A549 (cell line): ENCODE results near the gene CCDC71. TPM values are rescaled to one million over a fixed set of nuclear protein-coding genes. Genes with fewer than 3 reads are reported as not detected.

Experiments
- ATAC-seq, 2 experiments: fragments of 200-7000 bp in 1 of 2; fragments of >200 bp in 1 of 2; cut with Nextera tagmentation in 1 of 2; cut with Tn5 transposase in 1 of 2; 3 replicates each; pipeline versions ENCODE4 v1.8.0 to v1.9.1; 2018 to 2020; ENCODE audit warnings: mild to moderate bottlenecking in 1 of 2, moderate library complexity in 1 of 2
- CTCF ChIA-PET: fragments of 300-600 bp; sonication (Branson Sonifier 250); formaldehyde crosslinking; extraction: SDS; loops from one replicate; lab custom pipeline; 2021; ENCODE audit warnings: antibody characterized with exemption, inconsistent platforms; lab: Yijun Ruan, JAX
- POLR2A ChIA-PET: fragments of 350-600 bp; formaldehyde crosslinking; extraction: SDS; loops from one replicate; lab custom pipeline; 2021; ENCODE audit warnings: antibody characterized with exemption, inconsistent platforms; lab: Yijun Ruan, JAX
- DNase-seq, 2 experiments: peaks; one replicate each; pipeline versions ENCODE4 v3.0.0 to v3.0.0-alpha.2; 2011 to 2016; ENCODE audit warnings: low read depth in 1 of 2, low spot score in 1 of 2
- FAIRE-seq: peaks from 2 replicates; lab custom pipeline; 2011; peaks lifted over from hg19 to GRCh38; lab: Jason Lieb, UNC
- H3K27ac ChIP-seq, 2 experiments: fragments of >200 bp; sonication (Bioruptor Twin); formaldehyde crosslinking; 3 replicates each; pipeline ENCODE4 v1.5.1; 2016 to 2017
- H3K4me1 ChIP-seq: fragments of >200 bp; sonication (Bioruptor Twin); formaldehyde crosslinking; 3 replicates; pipeline ENCODE4 v1.6.1; 2016
- H3K4me2 ChIP-seq: fragments of >200 bp; sonication (Bioruptor Twin); formaldehyde crosslinking; 3 replicates; pipeline ENCODE4 v1.6.1; 2016
- H3K4me3 ChIP-seq: fragments of >200 bp; sonication (Bioruptor Twin); formaldehyde crosslinking; 3 replicates; pipeline ENCODE4 v1.5.1; 2016
- H3K9me3 ChIP-seq: fragments of >200 bp; sonication (Bioruptor Twin); formaldehyde crosslinking; 3 replicates; pipeline ENCODE4 v1.6.1; 2016
- CBX2 ChIP-seq: fragments of 200-600 bp; sonication (generic); IDR thresholded peaks from 2 replicates; pipeline ENCODE4 v1.6.1; 2016; ENCODE audit warnings: low read depth, mild to moderate bottlenecking, borderline replicate concordance
- CHD4 ChIP-seq: fragments of 200-600 bp; sonication (generic); IDR thresholded peaks from 2 replicates; pipeline ENCODE4 v1.6.1; 2016; ENCODE audit warnings: antibody characterized with exemption, mild to moderate bottlenecking, borderline replicate concordance
- ESRRA ChIP-seq: fragments of 150-350 bp; IDR thresholded peaks from 2 replicates; pipeline ENCODE4 v1.6.1; 2014; ENCODE audit warnings: mild to moderate bottlenecking, low read length, borderline replicate concordance
- GATA3 ChIP-seq: IDR thresholded peaks from 2 replicates; pipeline ENCODE4 v1.6.1; 2012; ENCODE audit warnings: borderline replicate concordance
- HDAC2 ChIP-seq: fragments of 200-600 bp; sonication (generic); IDR thresholded peaks from 2 replicates; pipeline ENCODE4 v1.6.1; 2016
- HOXB13 ChIP-seq: fragments of 250-450 bp; sonication (Bioruptor Pico); IDR thresholded peaks from 2 replicates; pipeline ENCODE4 v1.5.0; 2020; ENCODE audit warnings: low read depth, mild to moderate bottlenecking, moderate library complexity
- HOXB5 ChIP-seq: fragments of 250-450 bp; sonication (Bioruptor Pico); IDR thresholded peaks from 2 replicates; pipeline ENCODE4 v1.5.0; 2020; ENCODE audit warnings: mild to moderate bottlenecking, moderate library complexity
- JUNB ChIP-seq: fragments of >200 bp; sonication (Bioruptor Twin); formaldehyde crosslinking; IDR thresholded peaks from 2 replicates; pipeline ENCODE4 v1.6.1; 2016
- MAFK ChIP-seq: fragments of 450-650 bp; IDR thresholded peaks from 2 replicates; pipeline ENCODE4 v1.6.1; 2014; ENCODE audit not compliant: partially characterized antibody
- MYC ChIP-seq: IDR thresholded peaks from 2 replicates; pipeline ENCODE4 v1.6.1; 2012; ENCODE audit warnings: mild to moderate bottlenecking, inconsistent platforms, low read length, improper control_type of control experiment, borderline replicate concordance
- PBX3 ChIP-seq: IDR thresholded peaks from 2 replicates; pipeline ENCODE4 v1.6.1; 2012
- PHF8 ChIP-seq: fragments of 200-600 bp; sonication (generic); IDR thresholded peaks from 2 replicates; pipeline ENCODE4 v1.6.1; 2016; ENCODE audit warnings: low read depth, mild to moderate bottlenecking, antibody characterized with exemption, moderate library complexity, borderline replicate concordance
- POLR2AphosphoS2 ChIP-seq: conservative IDR thresholded peaks from 2 replicates; pipeline ENCODE4 v1.6.1; 2012; ENCODE audit warnings: low read length, improper control_type of control experiment, inconsistent platforms
- RAD21 ChIP-seq, 2 experiments: fragments of >200 bp in 1 of 2; sonication (Bioruptor Twin) in 1 of 2; formaldehyde crosslinking in 1 of 2; IDR thresholded peaks in 1 of 2; conservative IDR thresholded peaks in 1 of 2; 2 replicates in 1 of 2; 3 replicates in 1 of 2; pipeline ENCODE4 v1.6.1; 2012 to 2018; ENCODE audit warnings: inconsistent platforms in 1 of 2
- RCOR1 ChIP-seq: fragments of 150-350 bp; IDR thresholded peaks from 2 replicates; pipeline ENCODE4 v1.6.1; 2014; ENCODE audit warnings: antibody characterized with exemption, low read length, low read depth
- REST ChIP-seq: fragments of 200-600 bp; sonication (generic); IDR thresholded peaks from 2 replicates; pipeline ENCODE4 v1.6.1; 2016; ENCODE audit warnings: antibody characterized with exemption, mild to moderate bottlenecking, moderate library complexity
- TFCP2L1 ChIP-seq: fragments of 250-450 bp; sonication (Bioruptor Pico); IDR thresholded peaks from 2 replicates; pipeline ENCODE4 v1.5.0; 2021; ENCODE audit warnings: mild to moderate bottlenecking
- TP53 ChIP-seq: fragments of 250-450 bp; sonication (Bioruptor Pico); IDR thresholded peaks from 2 replicates; pipeline ENCODE4 v1.5.0; 2021; ENCODE audit warnings: mild to moderate bottlenecking, moderate library complexity
- USF2 ChIP-seq: fragments of 450-650 bp; IDR thresholded peaks from 2 replicates; pipeline ENCODE4 v1.6.1; 2014; ENCODE audit warnings: antibody characterized with exemption
- ZFP36 ChIP-seq: fragments of 450-650 bp; IDR thresholded peaks from 2 replicates; pipeline ENCODE4 v1.6.1; 2014; ENCODE audit warnings: borderline replicate concordance; ENCODE audit not compliant: partially characterized antibody
- ZNF302 ChIP-seq: fragments of 250-450 bp; sonication (Bioruptor Pico); IDR thresholded peaks from 2 replicates; pipeline ENCODE4 v1.9.0; 2021; ENCODE audit warnings: inconsistent platforms, mild to moderate bottlenecking, moderate library complexity
- WGBS: methylation state at CpG from one replicate; pipeline ENCODE4 v1.1.6; 2017; ENCODE audit errors: missing lambda C conversion rate; 5-methylcytosine and 5-hydroxymethylcytosine counted together
- polyA plus RNA-seq, 4 experiments: library from polyadenylated mRNA; depleted of rRNA in 3 of 4; stranded (reverse); fragments of >200 nt; fragmentation: RNase III in 1 of 4; extraction: RNeasy Plus Mini Kit Qiagen cat#74134 plus additional on column Dnase treatment in 1 of 4; gene quantifications; 2 replicates in 3 of 4; 3 replicates in 1 of 4; pipeline ENCODE4 v1.2.3, GENCODE V29; 2011 to 2017
- TF ChIP-seq, protein P1 (sequence below): fragments of >200 bp; sonication (Bioruptor Twin); formaldehyde crosslinking; IDR thresholded peaks from 3 replicates; pipeline ENCODE4 v1.6.1; 2016
- TF ChIP-seq, protein P2 (sequence below): fragments of >200 bp; sonication (Bioruptor Twin); formaldehyde crosslinking; IDR thresholded peaks from 2 replicates; pipeline ENCODE4 v1.6.1; 2016

The CCDC71 gene
- polyA plus RNA-seq, 2 of the 4 experiments (the other 2 are of a cell fraction): 9.6 to 13.4 TPM

GRCh38 chr3:49173116-49173791, 7.1 kb upstream of the CCDC71 start (continued):
- no peak for TF ChIP-seq REST

GRCh38 chr3:49172551-49173041, 6.5 kb upstream of the CCDC71 start:
- CTCF ChIA-PET: interaction anchor here (1.5 kb wide), 1 partner anchor 47 kb away, joined by 5 read pairs; no protein-coding TSS in a partner anchor
- no peak overlapping the region; the same call in 2 of the 3 replicates for H3K4me3 ChIP-seq
- TF ChIP-seq CHD4: no peak
- no peak for TF ChIP-seq RCOR1
- TF ChIP-seq HDAC2: no peak
- no peak for TF ChIP-seq POLR2AphosphoS2
- no peak for TF ChIP-seq JUNB
- TF ChIP-seq ZFP36: no peak
- TF ChIP-seq, protein P1, sequence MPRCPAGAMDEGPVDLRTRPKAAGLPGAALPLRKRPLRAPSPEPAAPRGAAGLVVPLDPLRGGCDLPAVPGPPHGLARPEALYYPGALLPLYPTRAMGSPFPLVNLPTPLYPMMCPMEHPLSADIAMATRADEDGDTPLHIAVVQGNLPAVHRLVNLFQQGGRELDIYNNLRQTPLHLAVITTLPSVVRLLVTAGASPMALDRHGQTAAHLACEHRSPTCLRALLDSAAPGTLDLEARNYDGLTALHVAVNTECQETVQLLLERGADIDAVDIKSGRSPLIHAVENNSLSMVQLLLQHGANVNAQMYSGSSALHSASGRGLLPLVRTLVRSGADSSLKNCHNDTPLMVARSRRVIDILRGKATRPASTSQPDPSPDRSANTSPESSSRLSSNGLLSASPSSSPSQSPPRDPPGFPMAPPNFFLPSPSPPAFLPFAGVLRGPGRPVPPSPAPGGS: no peak
- no peak for TF ChIP-seq HOXB13
- TF ChIP-seq RAD21 (conservative IDR thresholded peaks at IDR 0.05 in 1 of 2, IDR thresholded peaks at IDR 0.05 in 1 of 2): no peak
- no peak for TF ChIP-seq TP53 (CRISPR knock-in tag)
- no peak for TF ChIP-seq HOXB5 (CRISPR knock-in tag)
- no peak for TF ChIP-seq PBX3
- POLR2A ChIA-PET: no interaction called here
- 80% methylated on average over 2 of the region's 7 CpGs for WGBS
- no peak for DNase-seq
- H3K4me2 ChIP-seq: peak overlapping the region; percentile 94
- no peaks in the 10 kb centered on the region for H3K9me3 ChIP-seq
- FAIRE-seq: no peak
- peaks cover 20% of the 10 kb centered on the region for H3K4me1 ChIP-seq
- peak overlapping the region in 1 of 2 experiments; percentile 87; a peak in 2 of 6 replicates for H3K27ac ChIP-seq
- no peak for ATAC-seq

- ATAC-seq (no peak; a peak in 3 of 6 replicates), FAIRE-seq (no peak), DNase-seq (no peak)
- no peak for TF ChIP-seq MYC
- TF ChIP-seq PHF8: no peak
- TF ChIP-seq HOXB5 (CRISPR knock-in tag): no peak
- TF ChIP-seq CBX2: no peak
- TF ChIP-seq, protein P2, sequence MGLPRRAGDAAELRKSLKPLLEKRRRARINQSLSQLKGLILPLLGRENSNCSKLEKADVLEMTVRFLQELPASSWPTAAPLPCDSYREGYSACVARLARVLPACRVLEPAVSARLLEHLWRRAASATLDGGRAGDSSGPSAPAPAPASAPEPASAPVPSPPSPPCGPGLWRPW: no peak
- TF ChIP-seq TFCP2L1 (CRISPR knock-in tag): no peak
- TF ChIP-seq USF2: no peak
- no peak for TF ChIP-seq GATA3
- no peak for TF ChIP-seq ESRRA
- TF ChIP-seq ZNF302 (CRISPR knock-in tag): no peak
- no peak for TF ChIP-seq MAFK
- peak overlapping the region; percentile 94 for H3K4me2 ChIP-seq
- H3K4me1 ChIP-seq: peaks cover 20% of the 10 kb centered on the region
- peak overlapping the region; percentile 66 for H3K4me3 ChIP-seq
- POLR2A ChIA-PET: interaction anchor here (0.6 to 1.2 kb wide), 2 partner anchors 147 to 186 kb away, joined by 3 to 4 read pairs; no protein-coding TSS in a partner anchor
- WGBS: 52% methylated on average over 6 of the region's 7 CpGs
- peak overlapping the region; percentile 81 to 87 for H3K27ac ChIP-seq
- CTCF ChIA-PET: interaction anchor here (0.6 to 2.6 kb wide), 19 partner anchors 10 to 299 kb away, joined by 3 to 20 read pairs (median 5); partner anchors contain the start of gene USP4
- H3K9me3 ChIP-seq: peaks cover 2% of the 10 kb centered on the region; the same call in 2 of the 3 replicates
Measured at GRCh38 chr3:49171775-49172500, 5.8 kb upstream of the CCDC71 start.
